GM19372 (cell line): ENCODE data around the gene CDH11.

Experiments used
- ATAC-seq: cut with Tn5 transposase; IDR thresholded peaks from one replicate; pipeline ENCODE4 v1.9.1; 2021; ENCODE audit warnings: mild to moderate bottlenecking, low read depth, moderate library complexity; ENCODE audit not compliant: unreplicated experiment

CDH11 gene

DNA sequence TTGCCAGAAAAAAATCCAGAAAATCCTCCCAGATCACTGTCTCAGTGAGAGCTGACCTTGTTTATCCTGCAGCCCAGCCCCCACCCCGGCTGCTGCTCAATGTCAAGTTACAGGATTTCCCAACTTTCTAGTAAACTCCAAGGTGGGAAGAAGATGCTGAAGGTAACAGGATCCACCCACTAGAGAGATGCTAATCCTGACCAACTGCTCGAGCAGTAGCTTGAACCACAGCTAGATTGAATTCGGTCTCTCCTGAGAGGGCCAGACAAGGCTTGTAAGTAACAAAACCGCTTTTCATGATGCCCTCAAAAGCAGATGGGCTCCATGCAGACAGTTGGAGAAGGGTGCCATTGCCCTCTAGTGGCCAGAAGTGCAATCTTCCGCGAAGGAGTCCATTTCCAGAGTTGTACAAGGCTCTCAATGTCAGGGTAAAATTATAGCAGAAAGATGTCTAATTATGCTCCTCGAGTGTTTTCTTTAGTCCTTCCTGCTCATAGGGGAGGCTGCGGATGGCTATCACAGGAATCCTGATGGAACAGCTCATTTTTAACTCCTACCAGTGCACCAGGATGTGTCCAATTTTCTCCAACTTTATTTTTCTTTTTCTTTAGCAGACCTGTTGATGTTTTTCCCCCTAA is 3.9 kb downstream of the CDH11 start:
- peak; percentile 65 for ATAC-seq

DNA sequence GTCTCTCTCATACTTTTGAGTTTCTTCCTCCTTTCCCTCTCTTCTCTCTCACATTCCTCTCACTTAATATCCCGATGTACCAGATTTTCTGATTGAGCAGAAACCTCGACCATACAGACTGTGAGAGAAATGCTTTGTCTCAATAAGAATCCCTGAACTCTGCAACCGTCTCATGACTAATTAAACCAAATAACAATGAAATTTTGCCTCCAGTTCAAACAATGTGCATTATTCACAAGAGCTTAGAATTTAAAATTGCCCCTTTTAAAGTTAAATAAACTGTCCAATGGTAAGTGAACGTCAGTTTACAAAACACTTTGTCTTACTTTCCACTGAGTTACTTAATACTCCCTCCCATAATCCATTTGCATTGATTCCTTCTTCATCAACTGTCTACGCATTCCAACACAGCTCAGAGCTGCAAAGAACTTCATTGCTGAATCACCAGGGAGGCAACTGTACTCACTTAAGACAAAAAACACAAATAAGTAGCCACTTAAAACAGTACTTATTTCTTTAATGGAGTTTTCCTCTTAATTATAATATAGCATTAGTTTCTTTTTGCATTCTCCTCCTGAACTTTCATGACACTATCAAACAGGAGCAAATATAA is 4.9 kb downstream of the CDH11 start:
- ATAC-seq, result no peak

DNA sequence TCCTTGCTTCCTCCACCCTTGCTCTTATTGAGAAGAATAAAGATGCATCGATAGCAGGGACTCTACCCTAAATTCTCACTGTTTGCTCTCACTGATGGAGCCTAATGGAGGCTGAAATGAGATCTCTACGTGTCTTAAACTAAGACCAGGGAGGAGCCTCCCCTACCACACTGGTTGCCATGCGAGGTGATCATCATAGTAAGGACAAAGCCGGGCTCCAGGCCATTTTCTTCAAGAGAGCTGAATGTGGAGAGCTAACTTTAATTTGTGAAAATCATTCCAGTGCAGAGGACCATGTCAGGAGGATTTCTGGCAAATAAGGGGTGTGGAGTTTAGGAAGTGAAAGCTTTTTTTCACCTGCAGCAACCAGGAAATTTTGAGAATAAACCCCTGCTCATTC is 5.6 kb downstream of the CDH11 start:
- no peak for ATAC-seq

DNA sequence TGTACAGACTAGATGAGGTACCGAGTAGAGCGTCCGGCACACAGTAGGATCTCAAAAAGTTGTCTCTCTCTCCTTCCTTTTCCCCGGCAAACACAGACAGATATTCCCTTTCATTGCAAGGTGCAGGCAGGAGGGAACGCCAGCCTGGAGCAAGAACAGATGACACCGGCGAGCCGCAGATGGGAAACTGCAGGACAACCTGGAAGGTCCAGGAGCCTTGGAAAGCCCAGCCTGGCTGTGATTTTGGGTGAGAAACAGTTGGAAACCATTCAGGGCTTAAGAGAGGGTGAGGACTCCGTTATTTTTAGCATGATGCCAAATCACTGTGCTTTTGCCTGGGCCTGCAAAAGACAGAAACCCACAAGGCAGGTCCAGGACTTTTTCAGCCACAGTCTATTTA is 7.3 kb downstream of the CDH11 start:
- ATAC-seq, result no peak

DNA sequence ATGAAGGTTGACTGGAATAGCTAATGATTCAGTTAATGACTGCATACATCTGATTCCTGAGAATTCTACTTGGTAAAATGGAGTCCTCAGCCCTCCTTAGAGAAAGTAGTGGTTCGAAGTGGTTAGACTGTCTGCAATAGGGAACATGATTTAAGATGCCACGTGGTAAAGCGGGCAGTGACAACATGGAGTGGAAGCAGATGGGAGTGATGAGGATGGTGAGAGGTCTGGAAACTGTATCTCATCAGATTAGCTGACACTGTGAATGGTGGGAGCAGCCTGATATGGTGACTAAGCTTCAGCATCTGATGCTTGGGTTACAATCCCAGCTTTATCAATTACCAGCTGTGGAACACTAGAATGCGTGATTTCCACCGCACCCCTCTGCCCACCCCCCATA is 8.4 kb downstream of the CDH11 start:
- no peak for ATAC-seq

DNA sequence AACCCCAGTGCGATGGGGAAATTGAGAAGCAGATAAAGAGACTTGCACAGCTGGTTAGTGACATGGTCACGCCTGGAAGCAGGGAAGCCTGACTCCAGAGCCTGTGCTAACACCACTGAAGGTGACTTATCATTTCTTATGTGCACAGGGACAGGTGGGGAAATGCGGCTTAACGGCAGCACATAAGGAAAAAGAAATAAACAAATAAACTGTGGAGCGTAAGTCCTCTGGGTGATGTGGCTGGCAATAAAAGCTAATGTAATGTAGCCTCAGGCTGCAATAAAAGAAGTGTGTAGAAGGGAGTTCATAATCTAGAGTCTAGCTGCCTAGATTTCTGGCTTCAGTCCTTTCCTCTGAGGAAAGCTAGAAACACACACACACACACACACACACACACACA is 10.6 kb downstream of the CDH11 start:
- ATAC-seq, result no peak

DNA sequence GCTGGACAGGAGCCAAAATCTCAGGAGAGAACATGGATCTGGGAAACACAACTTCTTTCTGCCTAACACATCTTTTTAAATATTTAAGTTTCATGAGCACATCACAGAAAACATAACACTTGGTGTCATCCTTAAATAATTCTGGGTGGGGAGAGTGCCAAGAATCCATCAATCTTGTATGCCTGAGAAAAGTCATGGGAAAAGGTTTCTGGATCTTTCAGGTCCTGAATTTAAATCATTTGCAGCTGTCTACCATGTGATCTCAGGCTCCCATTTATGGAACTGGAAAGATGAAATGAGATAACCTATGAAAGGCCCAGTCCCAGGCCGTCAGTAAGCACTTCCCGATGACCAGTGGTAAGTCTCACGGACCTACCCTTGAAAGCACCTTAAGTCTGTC is 15.1 kb downstream of the CDH11 start:
- ATAC-seq, result no peak

DNA sequence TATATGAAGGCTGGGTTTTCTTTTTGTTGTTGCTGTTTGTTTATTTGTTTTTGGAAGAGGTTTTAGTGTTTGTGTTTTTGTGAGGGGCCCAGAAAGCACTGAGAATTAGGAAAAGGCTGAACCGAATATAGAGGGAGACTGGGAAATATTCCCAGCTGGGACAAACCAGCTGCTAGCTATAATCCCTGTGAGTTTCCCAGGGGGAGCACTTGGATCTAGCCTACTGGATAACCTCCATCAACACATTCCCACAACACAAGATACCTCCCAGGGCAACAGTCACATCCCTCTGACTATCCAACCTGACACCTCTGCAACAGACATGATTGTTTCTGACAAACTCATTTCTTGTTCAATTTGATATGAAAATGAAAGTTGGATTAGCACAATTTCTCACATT is 16.7 kb downstream of the CDH11 start:
- no peak for ATAC-seq

DNA sequence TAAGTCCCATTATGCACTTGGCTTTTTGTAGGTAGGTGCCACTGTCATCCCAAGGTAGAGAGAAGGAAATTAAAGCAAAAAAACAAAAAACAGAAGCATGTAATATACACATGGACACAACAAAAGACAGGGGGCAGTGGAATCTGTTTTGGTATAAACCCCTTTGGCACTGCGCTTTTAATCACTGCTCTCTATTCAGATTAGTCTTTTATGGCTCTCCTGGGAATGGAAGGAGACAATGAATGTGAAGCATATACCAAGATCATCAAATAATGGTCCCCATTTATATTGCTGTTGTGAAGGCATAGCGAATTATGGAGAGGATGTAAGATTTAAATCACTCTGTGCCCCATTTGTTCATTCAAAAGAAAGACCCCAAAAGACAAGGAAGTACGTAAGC is 17.4 kb downstream of the CDH11 start:
- no peak for ATAC-seq

DNA sequence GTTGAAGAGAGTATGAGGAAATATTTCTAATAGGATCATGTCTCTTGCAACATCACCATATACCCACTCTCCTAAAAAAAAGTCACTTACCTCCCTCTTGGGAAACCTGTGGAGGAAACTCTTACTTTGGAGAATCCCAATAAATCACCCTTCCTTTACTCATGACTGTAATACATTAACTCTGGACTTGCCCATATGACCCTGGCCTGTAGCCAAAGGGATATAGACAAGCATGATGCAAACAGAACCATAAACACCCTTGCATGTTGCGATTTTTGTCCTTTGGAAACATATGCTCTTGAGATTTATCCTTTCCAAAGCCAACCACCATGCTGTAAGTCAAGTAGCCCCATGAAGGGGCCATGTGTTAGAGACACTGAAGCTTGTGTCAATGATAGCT is 19.5 kb downstream of the CDH11 start:
- ATAC-seq, result no peak

DNA sequence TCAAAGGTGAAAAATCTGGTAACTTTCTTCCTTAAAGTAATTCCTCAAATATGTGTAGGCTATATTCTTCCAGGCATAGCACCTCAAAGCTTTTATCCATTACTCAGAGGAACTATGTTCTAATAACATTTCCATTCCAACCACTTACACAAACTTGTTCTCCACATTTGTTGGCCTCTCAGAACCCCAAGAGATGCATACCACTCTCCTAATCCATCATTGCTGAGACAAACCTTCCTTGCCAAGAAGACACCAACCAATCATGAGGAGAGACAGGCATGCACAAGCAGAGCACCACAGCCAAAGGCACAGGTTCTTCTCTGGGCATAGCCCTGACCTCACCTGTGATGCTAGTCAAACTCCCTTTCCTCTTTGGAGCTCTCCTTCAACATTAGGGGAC is 20.9 kb downstream of the CDH11 start:
- ATAC-seq, result no peak

DNA sequence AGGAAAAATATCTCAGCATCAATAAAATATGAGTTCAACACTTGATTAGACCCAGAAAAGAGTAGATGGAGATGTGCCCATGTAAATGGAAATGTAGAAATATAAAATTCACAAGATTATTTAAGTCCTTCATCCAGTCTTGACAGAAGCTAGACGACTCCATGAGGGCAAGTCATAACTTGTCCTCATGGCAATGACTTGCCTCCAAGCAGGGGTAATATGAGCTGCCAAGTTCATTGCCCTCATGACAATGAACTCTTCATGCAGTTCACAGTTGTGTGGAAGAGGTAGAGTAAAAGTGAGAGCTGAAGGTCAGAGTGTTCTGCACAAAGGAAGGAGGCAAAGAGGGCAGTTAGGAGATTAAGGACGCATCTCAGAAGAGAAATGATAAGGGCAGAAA is 22.3 kb downstream of the CDH11 start:
- no peak for ATAC-seq

DNA sequence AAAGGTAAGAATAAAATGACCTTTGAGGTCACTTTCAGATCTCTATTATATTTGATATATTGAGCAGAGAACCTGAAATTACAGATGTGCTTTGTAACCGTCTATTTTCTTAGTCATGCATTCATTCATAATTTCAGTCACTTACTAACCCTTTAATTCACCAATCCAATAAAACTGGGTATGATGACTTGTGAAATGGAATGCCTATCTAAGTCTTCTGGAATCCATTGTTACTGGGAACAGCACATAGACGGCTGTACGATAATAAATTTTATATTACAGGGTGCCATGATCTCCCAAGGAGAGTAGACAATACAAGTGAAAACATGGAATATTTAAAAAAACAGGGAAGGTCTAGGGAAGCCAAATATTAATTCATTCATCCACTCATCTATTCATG is 22.9 kb downstream of the CDH11 start:
- no peak for ATAC-seq

DNA sequence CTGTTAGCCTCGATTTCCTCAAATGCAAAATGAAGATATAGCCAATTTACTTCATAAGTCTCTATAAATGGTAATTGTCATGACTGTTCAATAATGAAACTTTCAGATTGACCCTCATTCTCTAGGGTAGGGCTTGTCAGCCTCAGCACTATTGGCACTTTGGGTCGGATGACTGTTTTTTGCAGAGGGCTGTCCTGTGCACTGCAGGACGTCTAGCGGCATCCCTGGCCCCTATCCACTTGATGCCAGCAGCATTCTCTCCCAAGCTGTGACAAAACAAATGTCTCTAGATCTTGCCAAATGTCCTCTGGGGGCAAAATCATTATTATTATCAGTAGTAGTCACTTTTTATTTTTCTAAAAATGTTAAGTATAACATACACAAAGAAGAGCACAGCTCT is 24.6 kb downstream of the CDH11 start:
- no peak for ATAC-seq

DNA sequence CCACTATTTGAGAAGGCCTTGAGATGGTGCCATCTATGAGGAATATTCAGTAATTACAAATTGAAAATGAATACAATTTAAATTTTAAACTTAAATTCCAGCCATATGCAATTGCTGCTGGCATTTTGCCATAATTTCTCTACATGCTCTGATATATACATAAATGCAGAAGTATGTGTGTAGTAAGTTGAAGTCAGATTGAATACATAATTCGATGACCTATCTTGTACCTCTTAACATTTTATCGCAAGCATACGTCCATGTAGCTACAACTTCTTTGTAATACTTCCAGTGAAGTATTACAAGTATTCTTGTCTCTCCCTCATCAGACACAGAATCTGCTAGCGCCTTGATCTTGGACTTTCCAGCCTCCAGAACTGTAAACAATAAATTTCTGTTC is 26.0 kb downstream of the CDH11 start:
- ATAC-seq, result no peak

DNA sequence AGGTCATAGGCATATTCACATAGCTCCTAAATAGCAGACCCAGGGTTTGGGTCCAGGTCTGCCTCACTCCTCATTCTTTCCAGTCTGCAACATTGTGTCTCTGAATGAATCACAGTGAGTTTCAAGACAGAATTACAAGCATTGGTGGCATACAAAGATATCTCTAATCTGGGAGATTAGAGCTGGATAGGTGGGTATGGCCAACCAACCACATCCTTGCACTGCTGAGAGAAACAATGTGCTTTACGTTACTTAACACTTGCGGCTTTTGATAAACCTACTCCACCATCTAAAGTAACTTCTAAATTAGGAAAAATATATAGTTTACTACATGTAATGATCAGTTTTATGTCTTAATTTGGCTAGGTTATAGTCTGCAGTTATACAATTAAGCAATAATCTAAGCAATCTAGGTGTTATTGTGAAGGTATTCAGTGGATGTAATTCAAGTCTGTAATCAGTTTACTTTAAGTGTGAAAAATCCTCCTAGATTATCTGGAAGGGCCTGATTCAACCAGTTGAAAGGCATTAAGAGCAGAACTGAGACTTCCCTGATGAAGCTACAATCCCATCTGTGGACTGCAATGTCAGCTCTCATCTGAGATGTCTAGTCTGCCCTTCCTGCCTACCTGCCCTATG is 26.7 kb downstream of the CDH11 start:
- no peak for ATAC-seq

DNA sequence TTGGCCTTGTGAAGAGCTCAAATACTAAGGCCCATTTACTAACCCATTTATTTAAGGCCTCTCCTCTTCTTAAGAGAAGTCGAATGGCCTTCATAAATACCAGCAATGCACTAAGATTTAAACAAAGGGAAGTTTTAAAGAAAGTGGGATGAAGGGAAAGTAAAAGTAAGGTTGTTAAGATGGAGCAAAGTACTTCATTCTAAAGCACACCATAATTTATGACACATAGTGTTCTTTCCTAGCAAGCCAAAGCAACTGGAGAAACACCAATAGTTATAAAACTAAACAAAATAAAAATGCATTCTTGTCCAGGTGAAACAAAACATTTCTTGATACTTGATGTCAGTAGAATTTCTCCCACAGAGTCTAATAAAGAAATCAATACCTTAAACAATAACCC is 27.9 kb downstream of the CDH11 start:
- ATAC-seq, result no peak

DNA sequence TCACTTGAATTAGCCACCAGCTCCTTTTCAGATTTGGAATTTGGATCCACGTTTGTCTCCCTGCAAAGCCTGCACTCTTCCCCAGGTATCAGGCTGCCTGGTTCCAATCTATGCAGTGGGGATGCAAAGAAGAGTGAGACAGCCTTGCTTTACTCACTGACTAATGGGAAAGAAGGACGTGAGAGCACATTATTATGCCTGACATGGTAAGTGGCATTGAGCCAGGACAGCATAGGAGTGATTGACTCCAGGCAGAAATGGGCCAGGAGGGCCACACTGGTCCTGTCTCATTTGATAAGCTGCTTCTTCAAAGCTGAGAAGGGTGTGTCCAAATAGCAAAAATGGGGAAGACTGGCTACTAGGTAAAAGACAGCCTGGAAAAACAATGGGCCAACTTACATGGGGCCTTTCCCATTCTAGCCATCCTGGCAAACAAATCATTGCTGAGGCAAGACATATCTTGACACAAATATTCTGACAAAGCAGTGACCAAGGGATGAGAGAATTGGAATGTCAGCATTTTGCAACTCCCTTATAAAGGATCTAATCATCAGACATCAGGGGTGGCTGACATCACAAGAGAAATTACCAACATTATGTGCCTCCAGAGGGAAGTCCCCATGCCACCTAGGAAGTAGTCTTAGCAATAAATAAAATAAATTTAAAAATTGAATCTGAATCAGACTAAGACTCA is 38.6 kb downstream of the CDH11 start:
- ATAC-seq, result no peak

DNA sequence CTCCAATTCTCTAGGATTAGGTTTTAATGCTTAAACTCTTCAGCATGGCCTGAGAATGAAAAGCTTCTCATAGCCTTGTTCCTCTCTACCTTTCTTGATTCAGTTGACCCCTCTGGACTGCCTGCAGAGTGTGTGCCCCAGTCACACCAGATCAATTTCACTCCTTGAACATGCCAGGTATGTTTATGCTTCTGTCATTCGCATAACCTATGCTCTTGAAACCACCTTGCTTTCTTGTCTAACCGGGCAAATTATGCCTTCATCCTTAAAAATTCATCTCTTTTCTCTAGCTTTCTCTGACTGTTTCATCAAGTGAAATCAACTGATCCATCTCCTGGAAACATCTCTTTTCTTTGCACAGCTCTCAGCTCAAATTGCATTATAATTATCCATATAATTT is 42.3 kb downstream of the CDH11 start:
- ATAC-seq, result no peak

DNA sequence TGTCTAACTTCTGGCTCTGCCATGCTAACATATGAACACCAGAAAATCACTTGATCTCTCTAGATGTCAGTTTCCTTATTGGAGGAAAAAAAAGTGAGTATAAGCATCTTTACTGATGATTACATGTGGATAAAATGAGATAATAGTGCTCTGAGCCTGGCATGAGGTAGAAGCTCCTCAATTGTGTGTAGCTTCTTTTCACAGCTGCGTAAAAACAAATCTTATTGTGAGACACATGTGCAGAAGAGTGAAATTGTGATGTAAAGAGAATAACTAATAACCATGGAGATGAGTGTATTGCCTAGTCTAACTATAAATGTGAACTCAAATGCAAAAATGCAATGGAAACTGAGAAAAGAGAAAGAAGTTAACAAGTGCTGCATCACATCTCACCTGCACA is 44.7 kb downstream of the CDH11 start:
- no peak for ATAC-seq

DNA sequence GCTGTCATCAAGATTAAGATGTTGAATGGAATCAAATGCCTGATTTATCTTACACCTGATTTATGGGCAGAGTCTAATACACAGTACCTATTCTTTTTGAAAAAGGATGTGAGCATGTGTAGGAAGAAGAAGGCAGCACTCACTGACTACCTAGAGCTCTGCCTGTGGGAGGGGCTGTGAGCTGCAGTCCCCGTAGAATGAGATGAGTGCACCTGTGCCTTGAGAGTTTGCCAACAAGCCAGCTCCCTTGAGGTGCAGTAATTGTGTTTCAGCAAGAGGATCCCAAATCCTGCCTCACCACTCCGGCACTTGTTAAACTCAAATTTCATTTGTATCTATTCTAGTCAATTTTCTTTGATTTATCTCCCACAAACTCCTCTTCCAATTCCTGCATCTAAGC is 46.0 kb downstream of the CDH11 start:
- ATAC-seq, result no peak
